Activated CD8-positive, alpha-beta memory T cell treated with anti-CD3 and anti-CD28 coated beads for 1 hour (primary cell): Measurements from ENCODE around the gene AKT1.

Experiments used
- DNase-seq, 2 donors: peaks; one replicate each; pipeline ENCODE4 v3.0.0-alpha.2; 2020; ENCODE audit warnings: low read depth in 1 of 2; ENCODE audit errors: extremely low read depth in 1 of 2

Gene AKT1

DNA sequence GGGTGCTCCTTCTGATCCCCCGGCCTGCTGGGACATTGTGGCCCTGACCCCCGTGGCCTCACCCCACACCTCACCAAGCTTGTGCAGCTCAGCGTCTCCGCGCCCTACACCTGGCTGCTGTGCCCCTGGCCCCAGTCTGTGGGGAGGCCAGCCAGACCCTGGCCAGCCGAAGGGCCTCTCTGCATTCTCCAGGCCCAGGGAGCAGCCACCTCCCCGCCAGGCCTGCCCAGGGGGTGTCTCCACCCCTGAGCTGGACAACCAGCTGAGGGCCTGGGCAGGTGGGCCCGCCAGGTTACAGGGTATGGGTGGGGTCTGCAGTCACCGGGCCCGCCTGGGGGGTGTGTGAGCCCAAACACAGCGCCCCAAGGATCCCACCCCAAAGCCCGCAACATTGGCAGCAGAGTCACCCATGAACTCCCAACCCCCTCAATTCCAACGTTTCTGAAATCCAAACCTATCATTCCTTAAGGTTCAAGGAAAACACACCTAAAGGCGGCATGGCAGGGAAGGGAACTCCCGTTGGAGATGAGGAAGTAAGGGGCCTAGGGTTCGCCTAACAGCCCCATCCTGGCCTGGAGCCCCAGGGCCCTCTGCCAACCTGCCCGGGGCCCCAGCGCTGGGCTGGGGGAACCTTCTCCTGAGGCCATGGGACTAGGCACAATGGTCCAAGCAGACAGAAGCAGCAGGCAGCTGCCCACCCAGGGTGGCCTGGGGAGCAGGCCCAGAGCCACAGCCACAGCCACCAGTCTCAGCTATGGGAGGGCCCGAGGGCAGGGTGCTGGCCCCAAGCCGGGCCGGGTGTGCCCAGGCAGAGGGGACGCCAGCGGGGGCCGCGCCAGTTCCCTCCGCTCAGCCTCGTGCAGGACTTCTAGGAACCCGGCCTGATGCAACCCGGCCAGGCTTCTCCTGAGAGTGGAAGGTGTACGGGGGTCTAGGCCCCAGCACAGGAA lies 8.5 kb downstream of the AKT1 start:
- DNase-seq: no peak

DNA sequence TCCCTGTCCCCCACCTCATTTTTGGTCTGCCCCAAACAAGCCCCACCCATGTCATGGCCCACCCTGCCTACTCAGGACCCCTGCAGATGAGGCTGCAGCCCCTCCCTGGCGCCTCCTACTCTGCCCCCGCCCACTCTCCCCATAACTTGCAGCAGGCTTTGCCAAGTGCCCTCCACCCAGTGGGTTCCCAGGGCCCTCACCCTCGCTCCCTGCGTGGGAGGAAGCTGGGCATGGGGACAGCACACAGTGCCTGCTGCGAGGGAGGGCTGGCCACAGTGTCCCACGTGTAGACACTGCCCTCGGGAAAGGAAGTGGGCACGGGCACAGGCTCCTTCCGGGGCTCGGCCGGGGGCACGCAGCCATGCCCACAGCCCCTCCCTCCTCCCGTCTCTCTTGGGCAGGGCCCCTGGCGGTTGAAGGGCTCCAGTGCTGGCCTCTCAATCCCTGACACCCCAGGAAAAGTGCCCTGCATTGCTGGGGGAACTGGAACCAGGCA lies 9.4 kb downstream of the AKT1 start:
- no peak for DNase-seq

DNA sequence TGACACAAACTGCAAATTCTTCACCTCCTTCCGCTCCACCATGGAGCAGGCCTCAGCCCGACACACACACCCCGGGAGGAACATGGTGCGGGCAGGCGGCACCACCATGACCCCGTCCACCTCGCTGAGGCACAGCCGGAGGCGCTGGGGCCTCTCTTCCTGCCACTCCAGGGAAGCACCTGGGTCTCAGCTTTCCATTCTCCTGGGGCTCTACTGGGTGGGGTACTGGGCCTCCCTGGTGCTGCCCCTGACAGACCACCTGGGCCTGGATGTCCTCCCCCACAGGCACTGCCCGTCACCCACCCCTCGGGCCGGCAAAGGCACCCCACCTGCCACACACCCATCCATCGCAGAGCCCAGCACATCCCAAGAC lies 9.9 kb downstream of the AKT1 start:
- no peak for DNase-seq

DNA sequence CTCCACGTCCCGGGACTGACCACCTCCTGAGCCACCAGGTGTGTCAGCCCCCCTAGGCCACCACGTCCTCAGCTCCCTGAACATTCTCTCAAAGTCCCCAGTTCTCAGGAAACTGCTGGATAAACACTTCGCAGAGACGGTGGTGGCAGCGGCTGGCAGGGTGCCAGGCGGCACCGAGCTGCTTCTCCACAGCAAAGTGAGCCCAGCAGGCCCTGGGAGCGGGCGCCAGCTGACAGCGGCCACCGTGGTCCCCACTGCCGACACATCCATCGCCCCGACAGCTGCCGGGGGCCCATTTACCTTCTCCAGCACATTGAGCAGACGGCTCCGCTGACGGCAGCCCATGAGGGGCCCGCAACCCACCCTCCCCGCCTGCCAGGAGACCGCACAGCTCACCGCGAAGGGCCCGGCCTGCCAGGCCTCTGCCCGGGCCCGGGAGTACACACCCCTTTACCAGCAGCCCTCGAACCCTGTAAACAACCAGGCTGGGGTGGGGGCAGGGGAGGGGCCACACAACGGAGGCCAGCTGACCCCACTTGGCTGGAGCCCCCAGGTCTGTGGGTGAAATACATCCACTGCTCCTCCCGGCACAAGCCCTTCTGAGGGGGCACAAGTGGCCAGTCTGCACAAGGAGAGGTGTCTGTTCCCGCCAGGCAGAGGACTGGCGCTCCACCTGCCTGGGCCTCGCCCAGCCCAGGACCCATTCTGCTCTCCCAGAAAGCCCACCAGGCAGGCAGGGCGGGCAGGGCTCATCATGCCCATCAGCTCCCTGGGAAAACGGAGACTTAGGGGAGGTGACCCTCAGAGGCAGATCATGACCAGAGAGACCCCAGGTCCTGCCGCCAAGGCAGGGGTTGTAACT lies 10.5 kb downstream of the AKT1 start:
- no peak for DNase-seq

DNA sequence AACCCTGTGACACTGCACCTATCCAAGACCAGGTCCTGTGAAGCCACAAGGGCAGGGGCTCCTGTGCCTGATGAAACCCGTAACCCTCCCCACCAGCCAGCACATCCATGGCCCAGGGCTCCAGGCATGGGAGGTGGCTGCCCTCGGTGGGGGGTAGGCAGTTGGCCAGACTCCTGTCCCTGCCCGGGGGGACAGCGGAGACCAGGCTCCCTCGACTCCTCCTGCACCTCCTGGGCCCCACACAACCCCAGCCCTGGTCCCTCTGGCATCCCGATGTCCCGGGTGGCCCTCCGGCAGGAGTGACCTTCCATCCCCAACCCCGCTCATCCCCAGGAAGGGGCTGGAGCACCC lies 11.4 kb downstream of the AKT1 start:
- no peak for DNase-seq

DNA sequence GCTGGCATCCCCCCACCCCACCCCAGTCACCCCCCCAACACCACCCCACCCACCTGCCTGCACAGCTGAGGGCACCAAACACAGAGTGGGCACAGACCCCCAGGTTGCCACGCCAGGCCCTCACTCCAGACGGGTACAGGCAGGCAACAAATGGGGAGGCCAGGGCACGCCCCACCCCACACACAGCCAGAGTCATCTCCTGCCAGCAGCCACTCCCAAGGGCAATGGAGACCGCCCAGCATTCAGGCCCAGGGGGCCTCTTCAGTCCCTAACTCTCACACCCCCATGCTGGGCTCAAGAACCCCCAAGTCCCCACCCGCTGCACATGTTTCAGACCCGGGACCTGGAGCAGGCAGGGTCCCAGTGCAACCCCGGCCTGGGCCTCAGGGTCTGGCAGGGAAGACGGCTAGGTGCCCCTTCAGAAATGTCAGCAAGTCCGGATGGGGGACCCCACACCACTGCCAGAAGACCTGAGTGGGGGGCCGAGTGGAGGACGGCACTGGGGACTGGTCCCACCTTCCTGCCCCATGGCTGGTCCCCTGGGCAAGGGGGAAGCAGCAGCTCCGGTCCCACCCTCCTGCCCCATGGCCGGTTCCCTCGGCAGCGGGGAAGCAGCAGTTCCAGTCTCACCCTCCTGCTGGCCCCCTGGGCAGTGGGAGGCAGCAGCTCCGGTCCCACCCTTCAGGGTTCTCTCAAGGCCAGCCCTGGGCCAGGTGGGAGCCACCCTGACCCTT lies 11.9 kb downstream of the AKT1 start:
- no peak for DNase-seq

DNA sequence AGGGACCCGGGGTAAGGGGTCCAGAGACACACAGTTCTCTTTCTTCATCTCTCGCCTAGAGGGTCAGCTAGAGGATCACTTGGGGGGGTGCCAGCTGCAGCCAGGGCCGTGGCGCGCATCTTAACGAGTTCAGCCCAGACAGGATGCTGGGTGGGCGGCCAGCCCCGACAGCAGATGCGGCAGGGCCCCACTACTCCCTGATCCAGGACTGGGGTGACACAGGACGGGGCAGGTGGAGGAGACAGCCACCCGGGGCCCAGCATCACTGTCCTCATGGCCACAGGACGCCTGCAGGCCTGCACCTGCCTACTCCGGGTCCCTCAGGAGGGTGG lies 12.8 kb downstream of the AKT1 start:
- DNase-seq: no peak

DNA sequence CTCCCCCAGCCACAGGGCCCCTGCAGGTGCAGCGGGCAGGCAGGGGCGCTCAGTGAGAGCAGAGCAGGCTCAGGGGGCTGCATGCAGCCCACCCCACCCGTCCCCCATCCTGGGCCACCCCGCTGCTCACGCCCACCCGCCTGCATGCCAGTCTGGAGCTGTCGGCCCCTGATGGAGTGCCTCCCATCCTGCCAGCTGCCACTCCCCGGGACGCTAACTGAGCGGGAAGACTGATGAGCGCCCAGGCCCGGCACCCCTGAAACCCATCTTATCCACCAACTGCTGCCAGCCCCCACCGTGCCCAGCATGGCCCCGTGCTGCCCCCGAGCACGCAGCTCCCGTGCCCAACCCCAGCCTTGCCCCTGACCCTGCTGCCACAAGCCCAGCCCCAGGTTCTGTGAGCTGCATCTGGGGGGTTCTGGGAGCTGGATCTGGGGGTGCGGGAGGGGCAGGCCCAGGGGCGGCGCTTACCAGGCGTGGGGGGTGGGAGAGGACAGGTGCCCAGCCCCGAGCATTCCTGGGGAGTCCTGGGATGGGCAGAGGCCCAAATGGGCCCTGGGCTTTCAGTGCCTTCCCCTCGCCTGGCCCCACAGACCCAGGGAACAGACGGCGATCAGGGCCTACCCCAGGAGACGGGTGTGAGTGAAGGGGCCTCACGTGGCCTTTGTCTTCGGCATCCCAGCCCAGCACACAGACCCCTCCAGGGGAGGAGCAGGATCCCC lies 13.3 kb downstream of the AKT1 start:
- DNase-seq: no peak

DNA sequence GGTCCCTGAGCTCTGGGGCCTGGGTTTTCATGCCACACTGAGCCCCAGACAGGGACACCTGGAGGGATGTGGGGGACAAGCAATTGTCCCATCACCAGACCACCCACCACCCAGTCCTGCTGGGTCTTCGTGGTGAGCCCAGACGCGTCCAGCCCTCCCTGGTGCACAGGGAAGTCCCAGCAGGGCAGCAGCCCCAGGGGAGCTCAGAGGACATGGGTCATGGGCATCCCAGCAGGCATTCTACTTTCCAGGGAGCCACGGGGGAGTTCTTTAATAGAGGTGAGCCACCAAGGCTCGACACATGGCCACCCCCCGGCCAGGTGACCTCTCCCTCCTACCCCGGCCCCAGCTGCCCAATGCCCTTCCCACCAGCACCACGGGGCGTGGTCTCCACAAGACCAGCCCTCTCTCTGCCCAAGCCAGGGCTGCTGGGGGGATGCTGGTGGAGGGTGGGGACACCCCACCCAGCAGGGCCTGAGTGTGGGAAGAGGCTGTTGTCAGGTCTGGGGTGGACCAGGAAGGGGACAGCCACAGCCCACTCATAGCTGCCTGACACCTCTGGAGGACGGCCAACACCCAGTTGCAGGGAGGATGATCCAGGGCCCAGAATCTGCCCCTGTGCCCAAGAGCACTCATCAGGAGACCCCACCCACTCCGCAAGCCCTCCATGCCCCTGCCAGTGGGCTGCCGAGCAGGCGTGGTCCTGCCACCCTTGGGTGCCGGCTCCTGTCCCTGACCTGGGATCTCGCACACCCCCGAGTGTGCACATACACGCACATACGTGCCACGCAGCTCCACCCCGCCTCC lies 14.1 kb downstream of the AKT1 start:
- DNase-seq: no peak

DNA sequence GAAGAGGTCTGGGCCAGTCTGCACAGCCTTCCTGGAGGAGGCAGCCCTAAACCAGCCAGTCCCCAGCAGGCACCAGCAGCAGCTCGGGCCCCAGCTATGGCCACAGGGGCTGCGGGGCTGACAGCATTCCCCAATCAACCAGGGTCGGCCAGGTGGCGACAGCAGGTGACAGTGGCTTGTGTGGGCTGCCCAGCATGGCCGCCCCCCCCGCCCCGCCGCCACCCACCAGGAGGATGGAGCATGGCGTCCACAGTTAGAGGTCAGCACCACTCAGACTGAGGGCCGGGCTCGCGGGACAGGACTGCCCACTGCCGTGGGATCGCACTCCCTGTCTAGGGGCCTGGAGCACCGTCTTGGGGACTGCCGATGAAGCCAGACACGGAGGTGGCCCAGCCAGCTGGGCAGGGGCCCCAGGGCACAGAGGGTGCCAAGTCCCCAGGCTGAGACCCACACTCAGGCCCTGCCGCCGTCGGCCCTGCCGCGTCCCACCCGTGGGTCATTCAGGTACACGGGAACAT lies 15.0 kb downstream of the AKT1 start:
- DNase-seq: no peak

DNA sequence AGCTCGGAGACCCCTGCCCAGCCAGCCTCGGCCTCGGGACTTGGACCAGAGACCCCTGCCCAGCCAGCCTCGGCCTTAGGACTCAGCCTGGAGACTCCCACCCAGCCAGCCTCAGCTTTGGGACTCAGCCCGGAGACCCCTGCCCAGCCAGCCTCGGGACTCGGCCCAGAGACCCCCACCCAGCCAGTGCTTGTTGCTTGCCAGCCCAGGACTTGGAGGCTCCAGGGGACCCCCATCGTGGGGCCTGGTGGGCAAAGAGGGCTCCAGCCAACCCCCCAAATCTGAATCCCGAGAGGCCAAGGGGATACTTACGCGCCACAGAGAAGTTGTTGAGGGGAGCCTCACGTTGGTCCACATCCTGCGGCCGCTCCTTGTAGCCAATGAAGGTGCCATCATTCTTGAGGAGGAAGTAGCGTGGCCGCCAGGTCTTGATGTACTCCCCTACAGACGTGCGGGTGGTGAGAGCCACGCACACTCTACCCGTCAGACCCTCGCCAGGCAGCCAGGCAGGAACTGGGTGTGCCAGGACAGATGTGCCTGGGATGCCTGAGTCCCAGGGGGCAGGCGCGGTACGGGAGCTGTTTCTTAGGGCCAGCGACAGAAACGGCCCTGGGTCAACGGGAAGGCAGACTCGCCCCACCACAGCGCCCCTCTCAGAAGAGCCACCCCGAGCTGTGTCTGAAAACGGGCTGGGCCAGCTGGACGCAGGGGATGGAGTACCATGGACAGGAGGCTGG lies 15.6 kb downstream of the AKT1 start:
- DNase-seq: no peak

DNA sequence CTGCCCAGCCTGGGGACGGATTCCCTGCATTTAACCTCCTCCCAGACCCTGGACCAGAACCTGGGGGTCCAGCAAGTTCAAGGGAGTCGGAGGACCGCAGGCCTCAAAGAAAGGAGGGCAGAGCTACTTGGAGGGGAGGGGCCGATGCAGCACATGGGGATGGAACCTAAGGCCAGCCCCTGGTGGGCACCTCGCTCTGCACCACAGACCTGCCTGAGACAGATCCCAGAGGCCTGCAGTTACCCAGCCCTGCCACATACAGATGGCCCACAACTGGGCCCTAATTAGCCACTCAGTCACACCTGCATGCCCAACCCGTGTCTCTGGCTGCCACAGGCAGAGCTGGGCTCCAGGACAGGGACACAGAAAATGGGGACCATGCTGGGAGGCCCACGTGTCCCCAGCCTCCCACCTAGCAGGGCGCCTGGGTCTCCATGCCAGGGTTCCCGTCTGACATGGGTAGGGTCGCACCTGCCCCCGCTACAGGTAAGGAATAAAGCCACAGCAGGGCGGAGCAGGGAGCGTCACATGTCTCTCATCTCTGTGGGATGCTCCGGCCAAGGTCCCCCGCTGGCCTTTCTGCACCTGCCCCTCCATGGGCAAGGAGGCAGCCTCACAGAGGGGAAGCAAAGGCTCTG lies 16.7 kb downstream of the AKT1 start:
- no peak for DNase-seq

DNA sequence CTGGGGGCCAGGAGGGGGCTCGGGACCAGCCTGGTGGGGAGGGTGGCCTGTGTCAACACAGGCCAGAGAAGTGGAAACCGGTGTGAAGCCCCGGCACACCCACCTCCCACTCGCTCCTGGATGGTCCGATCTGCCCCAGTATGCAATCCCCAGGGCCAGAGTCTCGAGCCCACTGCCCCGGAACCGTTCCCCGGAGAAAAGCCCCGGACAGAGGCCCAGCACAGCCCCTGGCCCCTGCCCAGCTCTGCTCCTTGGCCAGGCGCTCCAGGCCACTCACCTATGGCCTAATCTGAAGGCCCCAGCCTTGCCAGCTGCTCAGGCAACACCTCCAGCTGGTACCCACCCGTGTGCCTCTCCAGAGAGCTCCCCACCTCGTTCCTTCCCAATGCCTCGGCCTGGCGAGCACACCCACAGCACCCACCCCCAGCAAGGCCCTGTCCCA lies 17.7 kb downstream of the AKT1 start:
- no peak for DNase-seq

DNA sequence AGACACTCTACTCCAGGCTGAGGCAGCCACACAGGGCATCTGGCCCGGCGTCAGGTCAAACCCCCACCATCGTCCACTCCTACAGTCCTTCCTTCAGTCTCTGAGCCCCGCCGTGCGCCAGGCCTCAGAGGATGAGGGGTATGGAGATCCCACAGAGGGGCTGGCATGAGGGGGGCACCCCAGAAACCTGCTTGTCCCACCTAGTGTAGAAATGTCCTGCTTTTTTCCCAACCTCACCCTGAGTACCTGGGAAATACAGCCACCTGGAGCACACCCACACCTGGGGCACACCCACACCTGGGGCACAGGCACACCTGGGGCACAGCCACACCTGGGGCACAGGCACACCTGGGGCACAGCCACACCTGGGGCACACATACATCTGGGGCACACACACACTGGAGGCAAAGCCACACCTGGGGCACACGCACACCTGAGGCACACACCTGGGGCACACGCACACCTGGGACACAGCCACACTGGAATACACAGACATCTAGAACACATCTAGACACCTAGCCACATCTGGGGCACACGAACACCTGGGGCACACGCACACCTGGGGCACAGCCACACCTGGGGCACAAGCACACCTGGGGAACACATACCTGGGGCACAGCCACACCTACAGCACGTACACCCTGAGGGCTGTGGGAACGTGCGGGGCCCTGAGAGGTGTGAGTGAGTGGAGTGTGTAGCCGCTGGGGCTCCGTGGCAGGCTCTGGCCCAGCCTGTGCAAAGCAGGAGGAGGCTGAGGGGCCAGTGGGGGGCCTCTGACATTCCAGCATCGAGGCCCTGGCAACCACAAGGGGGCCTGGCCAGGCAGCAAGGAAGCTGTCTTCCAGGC lies 18.4 kb downstream of the AKT1 start:
- no peak for DNase-seq

DNA sequence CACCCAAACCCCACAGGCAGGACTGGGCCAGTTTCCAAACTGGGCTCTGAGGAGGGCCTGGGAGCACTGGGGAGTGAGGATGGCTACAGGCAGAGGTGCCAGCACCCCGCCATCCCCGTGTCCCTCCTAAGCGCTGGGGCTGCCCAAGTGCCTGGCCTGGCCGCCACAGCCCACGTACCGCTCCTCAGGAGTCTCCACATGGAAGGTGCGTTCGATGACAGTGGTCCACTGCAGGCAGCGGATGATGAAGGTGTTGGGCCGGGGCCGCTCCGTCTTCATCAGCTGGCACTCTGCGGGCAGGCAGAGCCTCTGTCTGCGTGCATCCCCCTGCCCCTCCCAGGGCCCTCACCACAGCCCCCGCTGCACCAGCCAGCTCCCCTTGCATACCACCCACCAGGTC lies 19.1 kb downstream of the AKT1 start:
- no peak for DNase-seq

DNA sequence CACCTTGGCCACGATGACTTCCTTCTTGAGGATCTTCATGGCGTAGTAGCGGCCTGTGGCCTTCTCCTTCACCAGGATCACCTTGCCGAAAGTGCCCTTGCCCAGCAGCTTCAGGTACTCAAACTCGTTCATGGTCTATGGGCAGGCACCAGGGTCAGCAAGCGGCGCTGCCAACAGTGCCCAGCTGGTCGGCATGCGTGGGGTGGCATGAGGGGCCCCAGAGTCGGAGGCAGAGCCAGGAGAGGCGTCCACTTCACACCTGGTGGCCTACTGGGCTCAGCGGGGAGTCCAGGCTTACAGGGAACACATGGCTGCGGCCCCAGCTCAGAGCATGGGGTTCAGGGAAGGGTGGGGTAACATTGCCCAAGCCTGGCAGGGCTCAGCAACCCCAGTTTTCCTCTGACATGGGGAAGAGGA lies 20.5 kb downstream of the AKT1 start:
- DNase-seq: no peak

DNA sequence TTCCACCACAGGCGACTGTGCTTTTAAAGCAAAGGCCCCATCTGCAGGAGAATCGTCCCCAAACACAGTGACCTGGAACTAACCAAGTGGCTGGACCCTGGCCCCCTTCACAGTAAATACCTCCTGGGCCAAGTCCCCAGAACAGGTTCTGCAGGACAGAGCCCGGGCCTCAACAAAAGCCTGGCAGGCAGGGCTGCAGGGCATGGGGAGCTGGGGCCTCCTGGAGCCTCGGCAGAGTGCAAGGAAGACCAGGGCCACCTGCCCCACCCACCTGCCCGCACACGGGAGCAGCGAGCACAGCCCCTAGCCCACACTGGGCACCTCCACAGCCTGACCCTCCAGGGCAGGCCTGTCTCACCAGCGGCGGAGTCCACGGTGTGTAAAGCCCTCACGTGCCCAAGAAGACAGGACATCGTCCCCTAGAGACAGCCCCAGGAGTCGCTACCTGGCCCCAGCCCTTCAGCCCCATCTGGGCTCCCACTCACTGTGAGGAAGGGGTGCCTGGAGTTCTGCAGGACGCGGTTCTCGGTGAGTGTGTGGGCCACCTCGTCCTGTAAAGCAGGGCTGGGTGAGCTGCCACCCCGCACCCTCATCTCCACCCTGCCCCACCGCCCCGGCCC lies 21.0 kb downstream of the AKT1 start:
- no peak for DNase-seq
